GM21619 (cell line): ENCODE data around the gene TTLL3.
"Not testable (repeated sequence)": the region's sequence is repeated elsewhere in the genome, so short reads cannot be mapped to it uniquely, and the experiment has no call there.

Experiments
- ATAC-seq: cut with Tn5 transposase; IDR thresholded peaks from one replicate; pipeline ENCODE4 v1.9.1; 2021; ENCODE audit not compliant: unreplicated experiment

TTLL3 gene

DNA sequence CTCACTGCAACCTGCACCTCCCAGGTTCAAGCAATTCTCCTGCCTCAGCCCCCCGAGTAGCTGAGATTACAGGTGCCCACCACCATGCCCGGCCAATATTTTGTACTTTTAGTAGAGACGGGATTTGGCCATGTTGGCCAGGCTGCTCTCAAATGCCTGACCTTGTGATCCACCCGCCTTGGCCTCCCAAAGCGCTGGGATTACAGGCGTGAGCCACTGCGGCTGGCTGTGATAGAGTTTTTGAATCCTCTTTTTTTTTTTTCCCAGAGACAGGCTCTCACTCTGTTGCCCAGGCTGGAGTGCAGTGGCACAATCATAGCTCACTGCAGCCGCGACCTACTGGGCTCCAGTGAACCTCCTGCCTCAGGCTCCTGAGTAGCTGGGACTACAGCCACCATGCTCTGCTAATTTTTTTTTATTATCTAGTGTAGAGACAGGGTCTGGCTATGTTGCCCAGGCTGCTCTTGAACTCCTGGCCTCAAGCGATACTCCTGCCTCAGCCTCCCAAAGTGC lies 55.1 kb downstream of the TTLL3 start:
- ATAC-seq: not testable (repeated sequence)

- no peak for ATAC-seq
Observed at GRCh38 chr3:9866639-9867038, 56.6 kb downstream of the TTLL3 start.

DNA sequence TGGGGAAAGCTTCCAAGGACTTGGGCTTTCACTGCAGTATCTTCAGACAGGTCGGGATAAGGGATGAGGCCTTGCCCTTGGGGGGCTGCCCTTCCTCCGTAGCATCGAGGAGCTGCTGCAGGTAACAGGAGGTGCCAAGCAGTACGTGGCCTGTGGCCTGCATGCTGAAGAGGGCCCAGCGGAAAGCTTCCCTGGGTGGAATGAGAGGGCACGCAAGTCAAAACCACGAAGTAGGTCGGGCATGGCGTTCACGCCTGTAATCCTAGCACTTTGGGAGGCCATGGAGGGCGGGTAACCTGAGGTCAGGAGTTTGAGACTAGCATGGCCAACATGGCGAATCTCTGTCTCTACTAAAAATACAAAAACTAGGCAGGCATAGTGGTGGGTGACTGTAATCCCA lies 57.0 kb downstream of the TTLL3 start:
- no peak for ATAC-seq

- ATAC-seq: no peak
Observed at GRCh38 chr3:9869955-9870354, 59.9 kb downstream of the TTLL3 start.

- no peak for ATAC-seq
Observed at GRCh38 chr3:9870978-9871377, 60.9 kb downstream of the TTLL3 start.

GRCh38 chr3:9872067-9872466 lies 62.0 kb downstream of the TTLL3 start:
- ATAC-seq: not testable (repeated sequence)

DNA sequence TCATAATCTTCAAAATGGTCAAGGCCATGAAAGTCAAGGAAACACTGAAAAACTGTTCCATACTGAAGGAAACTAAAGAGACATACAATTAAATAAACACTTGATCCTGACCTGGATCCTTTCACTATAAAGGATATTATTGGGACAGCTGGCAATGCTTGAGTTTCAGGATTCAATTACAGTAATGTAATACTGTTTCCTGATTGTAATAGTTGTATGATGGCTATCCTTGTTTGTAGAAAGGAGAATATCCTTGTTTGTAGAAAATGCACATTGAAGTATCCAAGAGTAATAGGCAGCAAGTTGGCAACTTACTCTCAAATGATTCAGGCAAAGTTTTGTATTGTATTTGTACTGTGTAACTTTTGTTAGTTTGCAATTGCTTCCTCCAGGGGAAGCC lies 65.4 kb downstream of the TTLL3 start:
- no peak for ATAC-seq

- not testable (repeated sequence) for ATAC-seq
Observed at GRCh38 chr3:9876255-9876654, 66.2 kb downstream of the TTLL3 start.

DNA sequence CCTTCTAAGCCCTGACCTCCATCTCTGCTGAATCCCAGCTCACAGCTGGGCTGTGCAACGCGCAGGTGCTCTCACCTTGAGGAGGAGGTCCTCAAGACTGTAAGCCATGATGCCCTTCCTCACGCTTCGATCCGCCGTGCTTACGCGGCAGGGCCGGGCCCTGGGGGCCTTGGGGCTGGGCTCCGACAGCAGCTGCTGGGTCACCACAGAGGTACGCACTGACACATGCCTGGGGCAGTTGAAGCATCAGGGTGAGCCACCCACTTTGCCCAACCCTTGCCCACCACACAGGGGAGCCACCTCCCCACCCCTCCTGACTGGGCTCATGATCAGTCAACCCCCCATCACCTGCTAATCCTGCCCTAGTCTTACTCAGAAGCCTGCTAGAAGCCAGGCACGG lies 66.9 kb downstream of the TTLL3 start:
- ATAC-seq: no peak

GRCh38 chr3:9878700-9879099 lies 68.6 kb downstream of the TTLL3 start:
- no peak for ATAC-seq

GRCh38 chr3:9879830-9880549 lies 69.9 kb downstream of the TTLL3 start, which contains the start of gene CIDEC:
TSS of gene CIDEC (minus strand) at chr3:9880253. CDS start at chr3:9878486, 1,767 bp downstream.
- no peak for ATAC-seq

- ATAC-seq: no peak
Observed at GRCh38 chr3:9881441-9881840, 71.4 kb downstream of the TTLL3 start.

GRCh38 chr3:9883706-9884554 lies 73.9 kb downstream of the TTLL3 start:
- ATAC-seq: no peak

- no peak for ATAC-seq
Observed at GRCh38 chr3:9884555-9885165, 74.6 kb downstream of the TTLL3 start.
